Neutrophil (primary cell): Measurements from ENCODE around the gene CELF2.

Source experiments
- H3K27ac ChIP-seq: fragments of 200-600 bp; sonication (generic); 2 replicates; pipeline ENCODE4 v1.5.1; 2016; ENCODE audit warnings: mild to moderate bottlenecking, moderate library complexity
- H3K27me3 ChIP-seq: fragments of 200-600 bp; sonication (generic); 2 replicates; pipeline ENCODE4 v1.6.0; 2016; ENCODE audit warnings: mild to moderate bottlenecking
- H3K36me3 ChIP-seq: fragments of 200-600 bp; sonication (generic); 2 replicates; pipeline ENCODE4 v1.5.1; 2017
- H3K4me1 ChIP-seq, 2 experiments: fragments of 200-600 bp in 1 of 2; sonication (generic) in 1 of 2; 1 replicate in 1 of 2; 2 replicates in 1 of 2; pipeline versions ENCODE4 v1.5.1 to v1.6.1; 2013 to 2016; ENCODE audit warnings: low read depth in 1 of 2, low read length in 1 of 2, mild to moderate bottlenecking in 1 of 2, moderate library complexity in 1 of 2; ENCODE audit not compliant: control insufficient read depth in 1 of 2, insufficient read depth in 1 of 2
- H3K4me3 ChIP-seq, 2 experiments: fragments of 200-600 bp in 1 of 2; sonication (generic) in 1 of 2; 1 replicate in 1 of 2; 2 replicates in 1 of 2; pipeline ENCODE4 v1.5.1; 2013 to 2016; ENCODE audit warnings: low read depth in 1 of 2, low read length in 1 of 2, mild to moderate bottlenecking in 1 of 2, moderate library complexity in 1 of 2
- H3K9me3 ChIP-seq: fragments of 200-600 bp; sonication (generic); 2 replicates; pipeline ENCODE4 v1.5.1; 2016
- CTCF ChIP-seq: fragments of 200-600 bp; sonication (generic); IDR thresholded peaks from 2 replicates; pipeline ENCODE4 v1.5.1; 2016; ENCODE audit warnings: antibody characterized with exemption

Gene CELF2

DNA sequence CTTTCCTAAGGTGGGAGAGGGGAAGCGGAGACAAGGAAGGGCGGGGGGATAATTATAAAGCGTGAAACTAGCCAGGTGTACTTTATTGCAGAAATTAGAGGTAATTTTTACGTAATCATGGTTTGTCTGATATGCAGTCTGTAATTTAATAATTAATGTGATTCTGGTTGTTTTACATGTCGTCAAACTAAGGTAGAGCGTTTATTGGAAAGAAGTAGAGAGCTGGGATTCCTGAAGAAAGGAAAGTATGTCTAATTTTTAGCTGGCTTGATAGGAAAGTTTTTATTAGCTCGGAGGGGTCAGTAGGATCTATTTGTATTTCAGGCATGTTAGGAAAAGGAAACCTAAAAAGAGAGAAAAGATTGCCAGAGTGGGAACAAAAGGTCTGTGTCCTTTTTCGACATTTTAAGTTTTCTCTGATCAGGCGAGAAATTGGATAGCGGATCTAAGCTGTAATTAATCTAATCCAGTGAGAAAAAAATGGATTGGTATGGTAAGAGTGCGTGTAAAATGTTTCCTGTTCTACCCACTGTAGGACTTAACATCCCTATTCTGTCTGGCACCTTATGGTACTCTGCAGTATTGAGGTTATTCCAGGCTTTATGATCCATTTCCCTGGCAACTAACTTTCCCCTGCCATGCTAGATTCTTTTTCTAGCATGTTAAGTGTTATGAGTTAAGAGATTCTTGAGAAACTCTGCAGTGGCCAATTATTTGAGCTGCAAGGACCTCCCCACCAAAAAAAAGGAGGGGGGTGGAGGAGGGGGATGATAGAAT is 1.4 kb downstream of the CELF2 start:
- no peaks in the 10 kb centered on the region for H3K9me3 ChIP-seq
- H3K36me3 ChIP-seq: no peaks in the 10 kb centered on the region
- TF ChIP-seq CTCF: no peak
- H3K27me3 ChIP-seq: peaks cover 100% of the 10 kb centered on the region
- peaks cover 4 to 15% of the 10 kb centered on the region in 2 experiments for H3K4me1 ChIP-seq
- H3K4me3 ChIP-seq: no peak overlapping the region
- no peak overlapping the region for H3K27ac ChIP-seq

- H3K27me3 ChIP-seq: peaks cover 100% of the 10 kb centered on the region
- peaks cover 4 to 15% of the 10 kb centered on the region in 2 experiments for H3K4me1 ChIP-seq
- no peak overlapping the region for H3K4me3 ChIP-seq
- no peak overlapping the region for H3K27ac ChIP-seq
- no peaks in the 10 kb centered on the region for H3K36me3 ChIP-seq
- no peak for TF ChIP-seq CTCF
- no peaks in the 10 kb centered on the region for H3K9me3 ChIP-seq
Measured at GRCh38 chr10:11019724-11020547, 2.3 kb downstream of the CELF2 start.

- Histone ChIP-seq H3K4me3 (no peak overlapping the region), H3K36me3 (no peaks in the 10 kb centered on the region), H3K27ac (no peak overlapping the region), H3K27me3 (peaks cover 100% of the 10 kb centered on the region), H3K4me1 (peaks cover 4 to 15% of the 10 kb centered on the region in 2 experiments), H3K9me3 (no peaks in the 10 kb centered on the region)
- no peak for TF ChIP-seq CTCF
Measured at GRCh38 chr10:11020548-11020942, 2.9 kb downstream of the CELF2 start.

GRCh38 chr10:11022213-11022612 is 4.5 kb downstream of the CELF2 start:
- no peak for TF ChIP-seq CTCF
- Histone ChIP-seq H3K27me3 (peaks cover 90% of the 10 kb centered on the region), H3K4me3 (no peak overlapping the region), H3K27ac (no peak overlapping the region), H3K36me3 (no peaks in the 10 kb centered on the region), H3K4me1 (peaks cover 3 to 13% of the 10 kb centered on the region in 2 experiments), H3K9me3 (no peaks in the 10 kb centered on the region)

- H3K27me3 ChIP-seq: peaks cover 80% of the 10 kb centered on the region
- H3K9me3 ChIP-seq: no peaks in the 10 kb centered on the region
- H3K4me1 ChIP-seq: peaks cover 0 to 5% of the 10 kb centered on the region in 2 experiments
- TF ChIP-seq CTCF: no peak
- H3K4me3 ChIP-seq: no peak overlapping the region
- no peaks in the 10 kb centered on the region for H3K36me3 ChIP-seq
- no peak overlapping the region for H3K27ac ChIP-seq
Measured at GRCh38 chr10:11023009-11023953, 5.6 kb downstream of the CELF2 start.
